ENCODE results near the gene CP.

DNA sequence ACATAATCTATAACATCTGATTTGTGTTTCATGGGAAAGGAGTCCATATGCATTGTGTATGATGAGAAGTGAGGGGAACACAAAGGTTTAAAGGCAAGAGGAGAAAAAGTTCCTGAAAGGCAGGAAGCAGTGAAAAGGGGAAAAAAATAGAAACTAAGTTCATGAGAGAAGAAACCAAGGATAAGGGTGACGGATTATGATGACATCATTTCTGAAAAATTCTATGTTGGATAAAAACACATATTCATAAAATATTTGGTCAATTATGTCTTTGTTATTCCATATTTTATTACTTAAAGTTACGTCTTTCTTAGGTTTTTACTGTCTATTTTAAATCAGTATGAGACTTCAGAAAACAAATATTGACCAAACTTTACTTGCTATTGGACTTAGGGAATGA lies 48.6 kb upstream of the CP start:
- no peak for TF ChIP-seq EP300 (IDR thresholded peaks at IDR 0.05)
- no peak for TF ChIP-seq CTCF (IDR thresholded peaks at IDR 0.05)
